PFSK-1 (cell line): ENCODE results near the gene MYO10.

ENCODE experiments used
- POLR2AphosphoS5 ChIP-seq: IDR thresholded peaks from 2 replicates; pipeline ENCODE4 v1.6.1; 2012; ENCODE audit warnings: low read depth, mild to moderate bottlenecking, control low read depth, low read length, moderate library complexity
- TAF1 ChIP-seq: IDR thresholded peaks from 2 replicates; pipeline ENCODE4 v1.6.1; 2012; ENCODE audit warnings: low read length, control low read depth, borderline replicate concordance; ENCODE audit not compliant: insufficient read depth

DNA sequence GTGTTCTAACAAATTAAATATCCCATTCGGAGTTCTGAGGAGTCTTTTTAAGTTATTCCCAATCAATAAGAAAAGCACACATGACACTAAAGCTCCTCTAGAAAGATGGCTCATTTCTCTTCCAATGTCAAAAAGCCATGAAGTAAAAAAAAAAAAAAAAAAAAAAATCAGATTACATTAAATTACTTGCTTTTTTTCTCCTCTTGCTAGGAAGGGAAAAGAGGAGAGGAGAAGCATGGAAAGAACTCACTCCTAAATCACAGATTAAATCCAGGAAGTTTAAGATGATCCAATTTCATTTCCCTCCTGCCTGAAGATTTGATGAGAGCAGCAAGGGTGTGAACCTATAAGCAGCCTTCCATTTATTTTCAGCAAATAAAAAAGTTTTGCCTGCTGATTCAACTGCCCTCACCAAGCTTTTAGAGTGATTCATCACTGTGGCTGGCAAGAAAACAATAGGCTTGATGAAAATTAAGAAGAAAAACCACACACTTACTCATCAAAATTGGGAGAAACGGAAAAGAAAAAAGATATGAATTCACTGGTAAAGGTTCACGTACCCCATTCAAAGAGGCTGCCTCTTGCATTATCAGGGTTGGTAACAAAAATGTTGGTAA, 19.7 kb downstream of the MYO10 start:
- TF ChIP-seq POLR2AphosphoS5 (no peak), TAF1 (no peak)
